UCSD-AML1 (cell line): ENCODE data around the gene LONRF2.
"Not testable (repeated sequence)": the region's sequence is repeated elsewhere in the genome, so short reads cannot be mapped to it uniquely, and the experiment has no call there.

Experiments
- DNase-seq: peaks from one replicate; lab custom pipeline; 2025; ENCODE audit not compliant: unreplicated experiment; lab: John Stamatoyannopoulos, UW

The LONRF2 gene

GRCh38 chr2:100256416-100256815 lies 65.9 kb downstream of the LONRF2 start:
- DNase-seq = no peak

GRCh38 chr2:100254646-100255210 lies 67.6 kb downstream of the LONRF2 start:
- no peak for DNase-seq

- DNase-seq = no peak
Observed at GRCh38 chr2:100253786-100254185, 68.5 kb downstream of the LONRF2 start.

- no peak for DNase-seq
Observed at GRCh38 chr2:100252811-100253698, 69.2 kb downstream of the LONRF2 start.

GRCh38 chr2:100250645-100251044 lies 71.7 kb downstream of the LONRF2 start:
- DNase-seq = no peak

- DNase-seq = no peak
Observed at GRCh38 chr2:100248971-100249370, 73.3 kb downstream of the LONRF2 start.

GRCh38 chr2:100248556-100248955 lies 73.7 kb downstream of the LONRF2 start:
- not testable (repeated sequence) for DNase-seq

GRCh38 chr2:100248044-100248330 lies 74.3 kb downstream of the LONRF2 start:
- DNase-seq = no peak

GRCh38 chr2:100247256-100248043 lies 74.9 kb downstream of the LONRF2 start:
- no peak for DNase-seq

GRCh38 chr2:100246163-100247145 lies 75.8 kb downstream of the LONRF2 start:
- no peak for DNase-seq

GRCh38 chr2:100245681-100246080 lies 76.6 kb downstream of the LONRF2 start:
- no peak for DNase-seq

- no peak for DNase-seq
Observed at GRCh38 chr2:100244881-100245605, 77.3 kb downstream of the LONRF2 start.

- DNase-seq = no peak
Observed at GRCh38 chr2:100243631-100244030, 78.7 kb downstream of the LONRF2 start.

- peak; percentile 40 for DNase-seq
Observed at GRCh38 chr2:100242891-100243619, 79.2 kb downstream of the LONRF2 start.

- DNase-seq = no peak
Observed at GRCh38 chr2:100242476-100242875, 79.8 kb downstream of the LONRF2 start.

GRCh38 chr2:100241236-100241635 lies 81.1 kb downstream of the LONRF2 start:
- no peak for DNase-seq

GRCh38 chr2:100240386-100240785 lies 81.9 kb downstream of the LONRF2 start:
- DNase-seq = no peak

GRCh38 chr2:100239486-100240210 lies 82.7 kb downstream of the LONRF2 start:
- DNase-seq = no peak

GRCh38 chr2:100238471-100238870 lies 83.8 kb downstream of the LONRF2 start:
- no peak for DNase-seq
